Measurements from ENCODE around the gene FBXW10B. TPM values are rescaled to one million over a fixed set of nuclear protein-coding genes. Genes with fewer than 3 reads are reported as not detected.
"Not testable (repeated sequence)": the region's sequence is repeated elsewhere in the genome, so short reads cannot be mapped to it uniquely, and the experiment has no call there.

Gene FBXW10B
- total RNA-seq, 1 experiment from 2014 or later, result 0.54 TPM

DNA sequence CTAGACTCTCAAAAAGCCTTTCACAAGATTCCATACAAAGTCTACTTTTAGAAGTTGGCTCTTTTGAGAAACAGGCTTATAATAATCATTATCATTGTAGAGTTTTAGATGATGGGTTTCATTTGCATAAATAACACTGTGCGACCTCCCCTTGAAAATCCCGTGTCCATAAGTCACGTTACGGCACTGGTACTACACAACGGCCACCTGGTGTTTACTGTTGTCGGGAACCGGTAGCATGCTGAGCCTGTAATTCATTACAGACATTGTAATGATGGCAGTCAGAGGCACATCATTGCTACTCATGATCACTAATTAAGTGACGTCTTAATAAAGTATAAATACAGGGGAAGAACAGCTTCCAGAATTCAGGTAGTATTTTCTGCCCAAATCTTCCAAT, 31.5 kb downstream of the FBXW10B start:
- intact Hi-C loops (cut with micrococcal nuclease; ENCODE audit: unreplicated experiment); POLR2A ChIA-PET; BruUV-seq (replicated peaks): not testable (repeated sequence)

DNA sequence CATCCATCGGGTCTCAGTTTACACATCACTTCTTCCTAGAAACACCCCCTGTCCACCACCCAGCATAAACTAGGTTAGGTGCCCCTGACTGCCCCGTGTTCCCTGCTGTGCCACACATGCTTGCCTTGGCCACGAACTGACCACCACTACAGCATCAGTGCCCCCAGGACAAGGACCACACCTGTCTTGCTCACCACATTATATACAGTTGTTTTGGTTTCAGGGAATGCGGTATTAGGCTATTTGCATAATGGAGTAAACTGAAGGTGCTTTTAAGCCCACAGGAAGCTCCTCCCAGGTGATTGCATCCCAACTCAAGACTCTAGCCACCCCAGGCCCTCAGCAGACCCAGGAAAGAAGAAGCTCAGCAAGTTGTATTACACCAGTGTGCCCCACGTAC, 36.2 kb downstream of the FBXW10B start:
- H3K4me3 ChIP-seq (ENCODE audit: low read depth in 2 of 2, low read length in 2 of 2); intact Hi-C loops (cut with micrococcal nuclease; ENCODE audit: unreplicated experiment); CTCF ChIA-PET; H3K36me3 ChIP-seq (ENCODE audit: control insufficient read depth, insufficient read depth, low read length); in situ Hi-C loops (cut with HindIII; ENCODE audit: low pct_unique_long_range_greater_than_20kb, low sequenced_read_pairs); ATAC-seq; H3K27ac ChIP-seq (ENCODE audit: low read length); H3K9me3 ChIP-seq (ENCODE audit: control insufficient read depth, insufficient read depth, low read depth, low read length); H3K4me1 ChIP-seq (ENCODE audit: control insufficient read depth, insufficient read depth, low read length); DNase-seq (ENCODE audit: low read depth, low spot score); H3K27me3 ChIP-seq (ENCODE audit: control insufficient read depth, insufficient read depth, low read length); POLR2A ChIA-PET; BruUV-seq (replicated peaks): not testable (repeated sequence)

More for the DNA sequence above, 31.5 kb downstream of the FBXW10B start:
- H3K27ac ChIP-seq (ENCODE audit: low read length); H3K27me3 ChIP-seq (ENCODE audit: control insufficient read depth, insufficient read depth, low read length); ATAC-seq; H3K36me3 ChIP-seq (ENCODE audit: control insufficient read depth, insufficient read depth, low read length); H3K9me3 ChIP-seq (ENCODE audit: control insufficient read depth, insufficient read depth, low read depth, low read length); in situ Hi-C loops (cut with HindIII; ENCODE audit: low pct_unique_long_range_greater_than_20kb, low sequenced_read_pairs); H3K4me1 ChIP-seq (ENCODE audit: control insufficient read depth, insufficient read depth, low read length); CTCF ChIA-PET; DNase-seq (ENCODE audit: low read depth, low spot score); H3K4me3 ChIP-seq (ENCODE audit: low read depth in 2 of 2, low read length in 2 of 2): not testable (repeated sequence)

DNA sequence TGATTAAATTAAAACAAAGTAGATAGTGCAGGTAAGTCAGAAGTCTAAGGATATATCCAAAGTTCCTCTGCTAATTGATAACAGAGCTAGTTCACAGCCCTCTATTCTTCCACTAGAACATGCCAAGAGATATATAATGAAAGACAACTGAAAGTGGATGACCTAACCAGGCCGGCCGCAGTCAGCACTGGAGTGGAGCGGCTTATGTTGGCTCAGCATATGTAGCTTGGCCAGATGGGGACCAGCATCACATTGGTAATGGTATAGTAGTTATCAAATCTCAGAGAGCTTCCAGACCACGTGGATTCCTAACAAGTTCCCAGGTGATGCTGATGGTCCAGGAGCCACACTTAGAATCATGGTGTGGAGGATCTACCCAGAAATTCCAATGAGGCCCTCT, 38.0 kb downstream of the FBXW10B start:
- POLR2A ChIA-PET; H3K36me3 ChIP-seq (ENCODE audit: control insufficient read depth, insufficient read depth, low read length); in situ Hi-C loops (cut with HindIII; ENCODE audit: low pct_unique_long_range_greater_than_20kb, low sequenced_read_pairs); DNase-seq (ENCODE audit: low read depth, low spot score); H3K4me3 ChIP-seq (ENCODE audit: low read depth in 2 of 2, low read length in 2 of 2); H3K4me1 ChIP-seq (ENCODE audit: control insufficient read depth, insufficient read depth, low read length); intact Hi-C loops (cut with micrococcal nuclease; ENCODE audit: unreplicated experiment); CTCF ChIA-PET; H3K9me3 ChIP-seq (ENCODE audit: control insufficient read depth, insufficient read depth, low read depth, low read length); BruUV-seq (replicated peaks); H3K27ac ChIP-seq (ENCODE audit: low read length); ATAC-seq; H3K27me3 ChIP-seq (ENCODE audit: control insufficient read depth, insufficient read depth, low read length): not testable (repeated sequence)

DNA sequence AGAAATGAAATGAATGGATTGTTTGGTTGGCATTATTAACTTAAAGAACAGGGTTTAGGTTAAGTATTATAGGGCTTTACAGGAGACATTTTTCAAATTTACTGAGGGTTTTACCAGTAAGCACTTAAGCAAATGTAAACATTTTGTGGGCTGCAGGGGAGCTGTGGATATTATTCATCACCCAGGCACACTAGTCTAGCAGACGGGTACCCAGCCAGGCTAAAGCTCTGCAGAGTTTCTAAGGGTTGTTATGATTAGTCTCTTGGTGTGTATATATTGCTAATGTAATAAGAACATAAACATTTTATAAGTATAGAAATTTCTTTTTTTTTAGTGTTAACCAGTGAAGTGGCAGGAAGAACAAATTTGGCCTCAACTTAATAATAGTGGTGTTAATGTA, 42.7 kb downstream of the FBXW10B start:
- POLR2A ChIA-PET; intact Hi-C loops (cut with micrococcal nuclease; ENCODE audit: unreplicated experiment); DNase-seq (ENCODE audit: low read depth, low spot score); in situ Hi-C loops (cut with HindIII; ENCODE audit: low pct_unique_long_range_greater_than_20kb, low sequenced_read_pairs); H3K27me3 ChIP-seq (ENCODE audit: control insufficient read depth, insufficient read depth, low read length); ATAC-seq; H3K36me3 ChIP-seq (ENCODE audit: control insufficient read depth, insufficient read depth, low read length); CTCF ChIA-PET; H3K4me1 ChIP-seq (ENCODE audit: control insufficient read depth, insufficient read depth, low read length); H3K9me3 ChIP-seq (ENCODE audit: control insufficient read depth, insufficient read depth, low read depth, low read length); H3K4me3 ChIP-seq (ENCODE audit: low read depth in 2 of 2, low read length in 2 of 2); H3K27ac ChIP-seq (ENCODE audit: low read length); BruUV-seq (replicated peaks): not testable (repeated sequence)

DNA sequence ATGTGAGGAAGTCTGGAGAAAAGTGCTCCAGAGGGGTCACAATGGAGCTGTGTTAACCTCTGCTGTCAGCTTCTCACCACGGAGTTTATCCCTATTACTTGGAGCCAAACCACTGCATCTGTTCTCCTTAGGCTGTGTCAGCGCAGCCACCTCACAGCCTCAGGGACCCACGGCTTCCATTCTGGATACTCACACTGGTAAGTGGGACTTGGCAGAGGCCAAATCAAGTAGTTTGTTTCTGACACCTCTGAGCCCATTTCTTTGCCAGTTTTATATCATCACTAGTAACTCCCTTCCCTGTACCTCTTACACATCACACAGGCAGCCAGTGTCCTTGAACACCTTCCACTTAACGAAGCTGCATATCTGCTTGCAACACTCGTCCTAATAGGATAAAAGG, 44.8 kb downstream of the FBXW10B start:
- H3K27ac ChIP-seq (ENCODE audit: low read length); H3K9me3 ChIP-seq (ENCODE audit: control insufficient read depth, insufficient read depth, low read depth, low read length); H3K36me3 ChIP-seq (ENCODE audit: control insufficient read depth, insufficient read depth, low read length); H3K4me3 ChIP-seq (ENCODE audit: low read depth in 2 of 2, low read length in 2 of 2); in situ Hi-C loops (cut with HindIII; ENCODE audit: low pct_unique_long_range_greater_than_20kb, low sequenced_read_pairs); H3K27me3 ChIP-seq (ENCODE audit: control insufficient read depth, insufficient read depth, low read length); H3K4me1 ChIP-seq (ENCODE audit: control insufficient read depth, insufficient read depth, low read length); DNase-seq (ENCODE audit: low read depth, low spot score); ATAC-seq; BruUV-seq (replicated peaks); CTCF ChIA-PET; intact Hi-C loops (cut with micrococcal nuclease; ENCODE audit: unreplicated experiment); POLR2A ChIA-PET: not testable (repeated sequence)

DNA sequence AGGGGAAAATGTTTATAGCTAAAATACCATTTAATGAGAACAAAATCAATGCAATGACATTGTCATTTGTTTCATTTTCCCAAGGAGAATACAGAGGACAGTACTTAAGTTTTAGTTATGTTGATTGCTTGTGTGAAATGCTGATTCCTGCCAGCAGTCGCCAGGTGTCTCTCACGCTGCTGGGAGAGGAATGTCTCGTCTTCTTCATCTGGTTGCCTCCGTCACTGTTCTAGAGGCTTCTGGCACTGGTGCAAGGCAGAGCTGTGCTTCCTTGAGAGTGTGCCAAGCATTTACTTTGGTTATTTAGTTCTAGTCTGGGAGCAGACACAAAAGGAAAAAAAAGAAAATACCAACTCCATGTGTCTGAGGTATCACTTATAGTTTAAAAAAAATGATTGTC, 45.6 kb downstream of the FBXW10B start:
- in situ Hi-C loops (cut with HindIII; ENCODE audit: low pct_unique_long_range_greater_than_20kb, low sequenced_read_pairs); BruUV-seq (replicated peaks): not testable (repeated sequence)

More for the DNA sequence above, 45.6 kb downstream of the FBXW10B start:
- H3K4me1 ChIP-seq (ENCODE audit: control insufficient read depth, insufficient read depth, low read length); H3K4me3 ChIP-seq (ENCODE audit: low read depth in 2 of 2, low read length in 2 of 2); POLR2A ChIA-PET; CTCF ChIA-PET; DNase-seq (ENCODE audit: low read depth, low spot score); ATAC-seq; H3K9me3 ChIP-seq (ENCODE audit: control insufficient read depth, insufficient read depth, low read depth, low read length); H3K27ac ChIP-seq (ENCODE audit: low read length); intact Hi-C loops (cut with micrococcal nuclease; ENCODE audit: unreplicated experiment); H3K36me3 ChIP-seq (ENCODE audit: control insufficient read depth, insufficient read depth, low read length); H3K27me3 ChIP-seq (ENCODE audit: control insufficient read depth, insufficient read depth, low read length): not testable (repeated sequence)

Other genes with a start within 250 kb of the FBXW10B start
- 2.8 TPM for gene CDRT4, start 152.1 kb downstream of the FBXW10B start, total RNA-seq (2021; ENCODE audit: unreplicated experiment)
- gene TVP23C, start 56.2 kb downstream of the FBXW10B start, total RNA-seq (2021; ENCODE audit: unreplicated experiment), result 6.7 TPM
- 31.7 TPM for gene TRIM16, start 64.6 kb upstream of the FBXW10B start, total RNA-seq (2021; ENCODE audit: unreplicated experiment)
- 25.5 TPM for gene ZNF286A, start 80.0 kb upstream of the FBXW10B start, total RNA-seq (2021; ENCODE audit: unreplicated experiment)
- 0.05 TPM for gene TBC1D26, start 112.6 kb upstream of the FBXW10B start, total RNA-seq (2021; ENCODE audit: unreplicated experiment)

Data from Panc1 (cell line).